ENCODE results near the gene ACOX1.
"Not testable (repeated sequence)": the region's sequence is repeated elsewhere in the genome, so short reads cannot be mapped to it uniquely, and the experiment has no call there.

The ACOX1 gene

GRCh38 chr17:75981019-75981615 lies 2.2 kb upstream of the ACOX1 start:
- DNase-seq (ENCODE audit: low read depth in 2 of 2) = no peak

- DNase-seq (ENCODE audit: low read depth in 2 of 2) = no peak
Observed at GRCh38 chr17:75980188-75981018, 1.4 kb upstream of the ACOX1 start.

GRCh38 chr17:75979705-75980187 lies 780 bp upstream of the ACOX1 start:
- DNase-seq (ENCODE audit: low read depth in 2 of 2) = peak in 1 of 2 experiments; percentile 28

GRCh38 chr17:75976175-75976848 lies 2.7 kb downstream of the ACOX1 start:
- DNase-seq (ENCODE audit: low read depth in 2 of 2) = no peak

GRCh38 chr17:75975757-75976174 lies 3.2 kb downstream of the ACOX1 start:
- no peak for DNase-seq (ENCODE audit: low read depth in 2 of 2)

GRCh38 chr17:75975187-75975586 lies 3.8 kb downstream of the ACOX1 start:
- not testable (repeated sequence) for DNase-seq (ENCODE audit: low read depth in 2 of 2)

- no peak for DNase-seq (ENCODE audit: low read depth in 2 of 2)
Observed at GRCh38 chr17:75970626-75971025, 8.3 kb downstream of the ACOX1 start.

- no peak for DNase-seq (ENCODE audit: low read depth in 2 of 2)
Observed at GRCh38 chr17:75970011-75970523, 8.9 kb downstream of the ACOX1 start.

GRCh38 chr17:75969044-75969443 lies 9.9 kb downstream of the ACOX1 start:
- not testable (repeated sequence) for DNase-seq (ENCODE audit: low read depth in 2 of 2)

GRCh38 chr17:75965468-75965867 lies 13.5 kb downstream of the ACOX1 start:
- no peak for DNase-seq (ENCODE audit: low read depth in 2 of 2)

- DNase-seq (ENCODE audit: low read depth in 2 of 2) = no peak
Observed at GRCh38 chr17:75959839-75960511, 19.0 kb downstream of the ACOX1 start.

GRCh38 chr17:75959051-75959838 lies 19.7 kb downstream of the ACOX1 start:
- DNase-seq (ENCODE audit: low read depth in 2 of 2) = no peak

- no peak for DNase-seq (ENCODE audit: low read depth in 2 of 2)
Observed at GRCh38 chr17:75950855-75951554, 28.0 kb downstream of the ACOX1 start.

- DNase-seq (ENCODE audit: low read depth in 2 of 2) = no peak
Observed at GRCh38 chr17:75950421-75950820, 28.5 kb downstream of the ACOX1 start.

GRCh38 chr17:75945211-75945610 lies 33.8 kb downstream of the ACOX1 start:
- DNase-seq (ENCODE audit: low read depth in 2 of 2) = no peak

GRCh38 chr17:75943491-75943890 lies 35.5 kb downstream of the ACOX1 start:
- DNase-seq (ENCODE audit: low read depth in 2 of 2) = no peak

GRCh38 chr17:75942473-75942872 lies 36.5 kb downstream of the ACOX1 start:
- no peak for DNase-seq (ENCODE audit: low read depth in 2 of 2)

- DNase-seq (ENCODE audit: low read depth in 2 of 2) = no peak
Observed at GRCh38 chr17:75941442-75941819, 37.5 kb downstream of the ACOX1 start.

- peak; percentile 64 to 67 for DNase-seq (ENCODE audit: low read depth in 2 of 2)
Observed at GRCh38 chr17:75940727-75941441, 38.1 kb downstream of the ACOX1 start, which contains the start of gene FBF1. TSS of gene FBF1 (minus strand) at chr17:75941042. CDS start at chr17:75938149, 2,893 bp downstream.

GRCh38 chr17:75937652-75938051 lies 41.3 kb downstream of the ACOX1 start:
- no peak for DNase-seq (ENCODE audit: low read depth in 2 of 2)

Data from fibroblast of skin of left biceps (primary cell).